ENCODE measurements around the gene CHL1. TPM values are rescaled to one million over a fixed set of nuclear protein-coding genes. Genes with fewer than 3 reads are reported as not detected.

Gene CHL1
- total RNA-seq, 1 experiment from 2014 or later: not detected

GRCh38 chr3:385151-385550 is 188.6 kb downstream of the CHL1 start:
- POLR2A ChIA-PET: no interaction called here
- H3K36me3 Mint-ChIP-seq (ENCODE audit: insufficient read depth, unreplicated experiment): no peaks in the 10 kb centered on the region
- no peaks in the 10 kb centered on the region for H3K4me1 ChIP-seq
- H3K27ac Mint-ChIP-seq (ENCODE audit: unreplicated experiment): no peak overlapping the region
- H3K4me3 Mint-ChIP-seq (ENCODE audit: unreplicated experiment): no peak overlapping the region
- no peaks in the 10 kb centered on the region for H3K27me3 ChIP-seq (replicated peaks; ENCODE audit: control insufficient read depth, insufficient read depth, low read length)
- no peaks in the 10 kb centered on the region for H3K9me3 Mint-ChIP-seq (ENCODE audit: unreplicated experiment)
- H3K4me3 ChIP-seq (ENCODE audit: low read depth, low read length): no peak overlapping the region
- H3K4me1 Mint-ChIP-seq (ENCODE audit: low read depth, unreplicated experiment): no peaks in the 10 kb centered on the region
- DNase-seq: no peak
- CTCF ChIA-PET: no interaction called here
- intact Hi-C loops (cut with micrococcal nuclease; ENCODE audit: unreplicated experiment): no loop called here
- BruUV-seq (replicated peaks): no TSS peak
- no peak for TF ChIP-seq CTCF (IDR thresholded peaks at IDR 0.05; ENCODE audit: insufficient read depth in 1 of 2, low read depth in 1 of 2, low read length in 1 of 2, severe bottlenecking in 1 of 2, unreplicated experiment in 1 of 2)
- no peaks in the 10 kb centered on the region for H3K36me3 ChIP-seq (ENCODE audit: control insufficient read depth, insufficient read depth, low read length)
- no peaks in the 10 kb centered on the region for H3K9me3 ChIP-seq
- H3K27me3 Mint-ChIP-seq (ENCODE audit: insufficient read depth, unreplicated experiment): no peaks in the 10 kb centered on the region

GRCh38 chr3:394775-395174 is 198.2 kb downstream of the CHL1 start:
- Mint-ChIP-seq H3K27me3 (ENCODE audit: insufficient read depth, unreplicated experiment) (no peaks in the 10 kb centered on the region), H3K27ac (ENCODE audit: unreplicated experiment) (no peak overlapping the region), H3K36me3 (ENCODE audit: insufficient read depth, unreplicated experiment) (no peaks in the 10 kb centered on the region), H3K4me3 (ENCODE audit: unreplicated experiment) (no peak overlapping the region), H3K4me1 (ENCODE audit: low read depth, unreplicated experiment) (no peaks in the 10 kb centered on the region), H3K9me3 (ENCODE audit: unreplicated experiment) (no peaks in the 10 kb centered on the region)
- POLR2A ChIA-PET: no interaction called here
- intact Hi-C loops (cut with micrococcal nuclease; ENCODE audit: unreplicated experiment): no loop called here
- no peak overlapping the region for H3K4me3 ChIP-seq (ENCODE audit: low read depth, low read length)
- H3K27me3 ChIP-seq (replicated peaks; ENCODE audit: control insufficient read depth, insufficient read depth, low read length): no peaks in the 10 kb centered on the region
- TF ChIP-seq CTCF (IDR thresholded peaks at IDR 0.05; ENCODE audit: insufficient read depth in 1 of 2, low read depth in 1 of 2, low read length in 1 of 2, severe bottlenecking in 1 of 2, unreplicated experiment in 1 of 2): no peak
- CTCF ChIA-PET: no interaction called here
- BruUV-seq (replicated peaks): no TSS peak
- H3K36me3 ChIP-seq (ENCODE audit: control insufficient read depth, insufficient read depth, low read length): no peaks in the 10 kb centered on the region
- no peaks in the 10 kb centered on the region for H3K9me3 ChIP-seq
- DNase-seq: no peak
- H3K4me1 ChIP-seq: no peaks in the 10 kb centered on the region

GRCh38 chr3:396293-396692 is 199.7 kb downstream of the CHL1 start:
- H3K27me3 Mint-ChIP-seq (ENCODE audit: insufficient read depth, unreplicated experiment): no peaks in the 10 kb centered on the region
- DNase-seq: no peak
- TF ChIP-seq CTCF (IDR thresholded peaks at IDR 0.05; ENCODE audit: insufficient read depth in 1 of 2, low read depth in 1 of 2, low read length in 1 of 2, severe bottlenecking in 1 of 2, unreplicated experiment in 1 of 2): no peak
- Histone ChIP-seq H3K4me1 (no peaks in the 10 kb centered on the region), H3K36me3 (ENCODE audit: control insufficient read depth, insufficient read depth, low read length) (no peaks in the 10 kb centered on the region), H3K9me3 (no peaks in the 10 kb centered on the region), H3K27me3 (replicated peaks; ENCODE audit: control insufficient read depth, insufficient read depth, low read length) (no peaks in the 10 kb centered on the region), H3K4me3 (ENCODE audit: low read depth, low read length) (no peak overlapping the region)
- intact Hi-C loops (cut with micrococcal nuclease; ENCODE audit: unreplicated experiment): no loop called here
- BruUV-seq (replicated peaks): no TSS peak
- CTCF ChIA-PET: no interaction called here
- no peak overlapping the region for H3K27ac Mint-ChIP-seq (ENCODE audit: unreplicated experiment)
- H3K36me3 Mint-ChIP-seq (ENCODE audit: insufficient read depth, unreplicated experiment): no peaks in the 10 kb centered on the region
- no peak overlapping the region for H3K4me3 Mint-ChIP-seq (ENCODE audit: unreplicated experiment)
- H3K9me3 Mint-ChIP-seq (ENCODE audit: unreplicated experiment): no peaks in the 10 kb centered on the region
- H3K4me1 Mint-ChIP-seq (ENCODE audit: low read depth, unreplicated experiment): no peaks in the 10 kb centered on the region
- POLR2A ChIA-PET: no interaction called here
